Activated CD4-positive, alpha-beta T cell treated with anti-CD3 and anti-CD28 coated beads, Interleukin-2, amount 50 U/mL, for 24 hours (primary cell): ENCODE results near the gene TAS2R60.
"Not testable (repeated sequence)": the region's sequence is repeated elsewhere in the genome, so short reads cannot be mapped to it uniquely, and the experiment has no call there.

Experiments used
- DNase-seq, 2 donors: peaks; one replicate each; pipeline ENCODE4 v3.0.0-alpha.2; 2020; ENCODE audit warnings: low read depth in 1 of 2, low spot score in 1 of 2

TAS2R60 gene, protein sequence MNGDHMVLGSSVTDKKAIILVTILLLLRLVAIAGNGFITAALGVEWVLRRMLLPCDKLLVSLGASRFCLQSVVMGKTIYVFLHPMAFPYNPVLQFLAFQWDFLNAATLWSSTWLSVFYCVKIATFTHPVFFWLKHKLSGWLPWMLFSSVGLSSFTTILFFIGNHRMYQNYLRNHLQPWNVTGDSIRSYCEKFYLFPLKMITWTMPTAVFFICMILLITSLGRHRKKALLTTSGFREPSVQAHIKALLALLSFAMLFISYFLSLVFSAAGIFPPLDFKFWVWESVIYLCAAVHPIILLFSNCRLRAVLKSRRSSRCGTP

DNA sequence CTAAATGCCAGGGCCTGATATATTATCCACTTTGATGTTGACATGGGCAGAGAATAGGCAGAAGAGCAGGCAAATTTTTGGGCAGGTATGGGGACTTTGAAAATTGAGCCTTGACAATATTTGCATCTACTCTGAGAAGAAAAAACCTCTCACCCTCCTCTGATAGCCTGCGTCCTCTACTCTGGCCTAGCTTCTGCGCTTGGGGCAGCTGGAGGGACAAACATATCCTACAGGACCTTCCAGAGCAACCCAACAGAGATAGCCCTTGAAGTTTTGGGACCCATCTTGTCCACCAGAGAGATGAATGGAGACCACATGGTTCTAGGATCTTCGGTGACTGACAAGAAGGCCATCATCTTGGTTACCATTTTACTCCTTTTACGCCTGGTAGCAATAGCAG lies at the start of gene TAS2R60:
TSS of gene TAS2R60 (plus strand) at position 301 of the 400 bp plus-strand sequence. CDS start at position 301, 0 bp downstream.
- no peak for DNase-seq

DNA sequence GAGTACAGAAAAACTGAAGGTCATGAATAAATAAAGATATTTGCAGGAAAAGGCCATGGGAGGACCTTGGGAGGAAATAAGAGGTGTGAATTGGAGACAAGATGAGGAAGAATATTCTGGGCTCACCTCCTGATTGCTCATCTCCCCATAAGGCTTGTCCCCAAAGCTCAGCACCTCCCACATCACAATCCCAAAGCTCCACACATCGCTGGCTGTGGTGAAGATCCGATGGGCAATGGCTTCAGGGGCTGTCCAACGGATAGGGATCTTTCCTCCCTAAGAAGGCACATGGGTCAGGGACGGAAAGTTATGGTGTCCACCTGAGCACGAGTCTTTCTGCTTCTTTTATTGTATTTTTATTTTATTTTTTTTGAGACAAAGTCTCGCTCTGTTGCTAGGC lies 49.2 kb upstream of the TAS2R60 start:
- DNase-seq: no peak

DNA sequence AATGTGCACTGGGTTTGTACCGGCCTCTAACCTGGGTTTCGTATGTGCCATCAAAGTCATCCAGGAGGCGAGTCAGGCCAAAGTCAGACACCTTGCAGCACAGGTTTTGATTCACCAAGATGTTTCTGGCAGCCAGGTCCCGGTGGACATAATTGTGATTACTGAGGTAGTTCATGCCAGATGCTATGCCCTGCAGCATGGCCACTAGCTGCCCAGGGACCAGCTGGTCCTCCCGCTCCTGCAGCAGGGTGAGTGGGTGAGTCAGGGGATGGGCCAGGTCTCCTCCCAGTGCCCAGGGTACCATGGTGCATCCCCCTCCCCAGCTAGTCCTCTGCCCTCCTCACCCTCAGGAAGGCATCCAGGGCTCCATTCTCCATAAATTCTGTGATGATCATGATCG lies 48.5 kb upstream of the TAS2R60 start:
- DNase-seq: no peak

DNA sequence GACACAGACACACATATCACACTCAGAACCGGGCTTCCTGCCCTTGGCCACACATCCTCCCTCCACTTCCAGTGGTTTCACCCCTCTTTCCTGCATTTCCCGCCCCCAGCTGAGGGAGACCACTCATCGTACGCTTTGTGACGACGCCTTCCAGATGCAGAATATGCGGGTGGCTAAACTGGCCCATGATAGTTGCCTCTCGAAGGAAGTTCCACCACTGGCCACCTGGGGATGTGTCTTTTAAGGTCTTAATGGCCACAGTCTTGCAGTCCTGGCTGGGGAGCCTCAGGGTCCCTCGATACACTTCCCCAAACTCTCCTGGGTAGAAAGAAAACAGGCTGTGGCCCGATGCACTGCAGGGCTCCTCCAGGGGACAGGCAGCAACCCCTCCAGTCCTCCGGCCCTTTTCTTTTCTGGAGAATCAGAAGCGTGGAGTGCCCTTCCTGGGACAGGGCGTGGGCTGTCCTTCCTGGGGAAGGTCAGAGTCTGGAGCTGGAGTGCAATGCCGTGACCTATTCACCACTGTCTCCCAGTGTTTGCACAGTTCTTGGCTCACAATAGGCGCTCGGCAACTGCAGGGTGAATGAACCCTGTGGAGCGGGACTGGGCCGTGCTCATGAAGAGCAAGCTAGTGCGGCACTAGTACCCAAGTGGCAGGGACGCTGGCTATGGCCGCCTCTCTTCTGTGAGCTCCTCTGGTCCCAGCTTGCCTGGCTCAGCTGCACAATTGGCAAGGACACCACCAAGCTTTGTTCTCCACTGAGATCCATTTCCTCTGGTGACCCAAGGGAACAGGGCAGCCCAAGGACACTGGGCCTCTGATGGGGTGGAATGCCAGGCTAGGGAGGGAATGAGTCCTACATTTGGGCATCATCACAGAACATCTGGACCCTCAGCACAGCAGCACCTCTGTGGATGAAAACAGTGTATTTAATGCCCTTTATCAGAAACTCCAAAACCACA lies 47.8 kb upstream of the TAS2R60 start:
- DNase-seq: no peak

DNA sequence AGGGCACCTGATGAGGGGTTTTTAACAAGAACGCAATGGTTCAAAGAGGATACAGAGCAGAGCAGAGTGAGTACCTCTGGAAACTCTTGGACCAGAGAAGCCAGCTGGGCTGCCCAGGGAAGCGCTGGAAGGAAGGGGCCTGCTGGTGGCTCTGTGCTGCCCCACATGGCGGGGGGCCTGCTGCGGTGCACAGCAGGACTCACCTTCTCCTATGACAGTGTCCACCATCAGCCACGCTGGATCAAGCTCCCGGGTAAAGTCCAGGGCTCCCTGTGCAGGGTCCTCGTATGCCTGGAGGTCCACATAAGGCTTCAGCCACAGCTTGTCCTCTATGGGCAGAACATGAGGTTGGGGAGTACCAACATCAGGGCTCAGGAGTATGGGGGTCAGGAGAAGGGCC lies 47.1 kb upstream of the TAS2R60 start:
- DNase-seq: no peak

DNA sequence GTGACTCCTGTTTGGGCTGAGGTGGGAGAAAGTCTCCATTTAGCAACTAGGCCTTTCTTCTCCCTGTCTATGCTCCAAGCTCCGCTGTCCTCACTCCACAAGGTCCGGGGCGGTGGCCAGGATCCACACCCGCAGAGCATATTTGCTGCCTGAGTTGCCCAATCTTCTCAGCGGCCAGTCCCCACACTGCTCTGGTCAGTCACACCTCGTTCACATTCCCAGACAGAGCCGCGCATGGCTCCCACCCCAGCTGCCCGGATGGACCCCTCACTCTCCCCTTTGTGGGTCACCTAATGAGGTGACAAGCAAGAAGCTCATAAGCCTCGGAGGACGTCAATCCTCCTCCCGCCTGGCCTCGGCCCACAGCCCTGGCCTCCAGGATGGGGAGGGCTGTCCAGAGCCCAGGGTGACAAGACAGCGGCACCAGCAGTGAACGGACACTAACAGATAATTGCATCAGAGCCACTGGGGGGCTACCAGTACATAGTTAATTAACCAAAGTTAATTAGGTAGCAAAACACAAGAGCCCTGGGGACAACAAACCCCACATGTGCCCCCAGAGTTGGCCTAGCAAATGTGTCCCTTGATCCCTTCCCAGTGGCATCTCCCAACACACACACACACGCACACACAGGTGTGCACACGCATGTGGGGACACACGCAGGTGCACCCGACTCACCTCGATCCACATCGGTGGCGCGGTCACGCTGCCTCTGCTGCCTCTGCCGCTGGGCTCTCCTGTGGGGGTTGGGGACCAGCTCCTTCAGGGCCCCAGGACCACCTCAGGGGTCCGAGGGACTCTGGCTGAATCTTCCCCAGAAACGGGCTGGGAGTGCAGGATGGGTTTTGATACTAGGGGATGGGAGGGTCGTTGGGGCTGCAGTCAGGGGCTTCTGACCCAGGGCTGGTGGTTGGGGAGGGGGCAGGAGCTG lies 46.4 kb upstream of the TAS2R60 start:
- DNase-seq: no peak

DNA sequence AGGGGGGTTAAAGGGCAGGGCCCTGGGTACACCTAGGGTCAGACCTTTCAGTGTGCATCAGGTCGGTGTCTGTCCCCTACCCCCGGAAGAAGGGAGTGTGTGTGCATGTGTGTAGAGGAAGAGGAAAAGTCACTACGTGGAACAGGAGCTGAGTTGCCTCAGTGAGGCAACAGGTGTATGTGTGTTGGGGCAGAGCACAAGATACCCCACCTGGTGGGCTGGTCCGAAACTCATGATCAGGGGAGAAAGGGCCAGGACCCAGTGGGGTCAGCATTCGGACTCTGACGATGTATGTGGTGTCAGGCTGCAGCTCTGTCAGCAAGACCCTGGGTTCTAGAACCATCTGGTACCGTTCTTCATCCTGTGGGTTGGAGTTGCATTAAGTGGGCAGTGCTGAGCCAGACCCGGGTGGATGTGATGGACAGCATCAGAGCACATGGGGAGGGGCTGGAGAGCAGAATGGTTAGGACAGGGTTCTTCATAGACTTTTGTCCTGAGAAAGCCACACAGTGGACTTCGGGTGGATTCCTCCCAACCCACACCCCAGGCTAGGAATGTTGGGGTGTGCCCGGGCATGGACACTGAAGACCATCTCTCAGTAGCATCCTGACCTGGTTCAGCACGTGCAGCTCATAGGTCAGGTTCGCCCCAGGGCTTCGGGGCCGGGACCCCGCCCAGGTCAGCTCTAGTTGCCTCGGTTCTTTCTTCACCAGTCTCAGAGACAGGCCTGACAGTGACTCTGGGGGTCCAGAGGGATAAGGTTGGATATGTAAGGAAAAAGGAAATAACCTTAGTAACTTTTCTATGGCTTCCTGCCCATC lies 45.3 kb upstream of the TAS2R60 start:
- DNase-seq: no peak

DNA sequence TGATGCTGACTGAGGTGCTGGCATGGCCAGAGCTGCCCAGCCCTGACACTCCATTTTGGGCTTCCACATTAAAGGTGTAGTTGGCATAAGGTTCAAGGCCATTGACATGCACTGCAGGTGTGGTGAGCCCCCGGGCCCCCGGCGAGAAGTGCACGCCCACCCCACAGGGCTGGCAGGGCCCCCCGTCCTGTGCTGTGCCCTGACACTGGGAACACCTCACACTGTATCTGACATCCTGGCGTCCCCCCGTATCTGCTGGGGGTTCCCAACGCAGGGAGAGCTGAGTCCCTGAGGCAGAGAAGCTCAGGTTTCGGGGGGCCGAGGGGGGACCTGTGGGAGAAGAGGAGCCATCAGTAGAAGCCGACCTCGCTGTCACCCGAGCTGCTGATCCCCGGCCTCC lies 44.6 kb upstream of the TAS2R60 start:
- DNase-seq: no peak

DNA sequence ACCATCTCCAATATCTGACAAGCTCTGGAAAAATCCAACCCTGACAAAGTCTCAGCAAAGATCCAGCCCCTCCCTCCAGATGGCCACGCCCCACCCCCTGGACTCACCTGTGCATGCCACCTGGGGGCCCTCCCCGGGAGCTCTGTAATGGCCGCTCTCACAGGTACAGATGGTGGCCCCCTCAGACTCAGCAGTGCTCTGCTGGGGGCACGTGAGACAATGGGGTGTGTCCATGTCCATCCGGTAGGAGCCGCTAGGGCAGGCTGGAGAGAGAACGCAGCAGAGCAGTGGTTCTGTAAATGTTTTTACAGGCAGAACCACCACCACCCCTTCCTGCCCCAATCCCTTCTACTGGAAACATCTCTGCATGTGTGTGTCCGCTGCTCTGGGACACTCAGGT lies 44.1 kb upstream of the TAS2R60 start:
- DNase-seq: no peak

DNA sequence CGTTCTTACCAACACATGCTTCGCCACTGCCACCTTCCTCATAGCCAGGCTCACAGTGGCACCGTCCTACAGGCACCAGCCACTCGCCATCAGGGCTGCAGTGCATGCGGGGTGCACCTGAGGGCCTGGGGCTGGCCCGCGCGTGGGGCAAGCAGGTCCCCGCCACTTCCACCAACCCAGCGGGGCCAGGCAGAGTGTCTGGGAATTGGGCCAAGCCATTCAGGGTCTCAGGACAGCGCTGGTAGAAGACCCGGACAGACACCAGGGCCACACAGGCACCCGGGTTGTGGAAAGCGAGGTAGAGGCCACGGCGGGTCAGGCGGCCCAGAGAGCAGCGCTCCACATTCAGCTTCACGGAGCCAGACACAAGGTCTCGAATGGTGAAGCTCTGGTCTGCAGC lies 43.6 kb upstream of the TAS2R60 start:
- DNase-seq: no peak

DNA sequence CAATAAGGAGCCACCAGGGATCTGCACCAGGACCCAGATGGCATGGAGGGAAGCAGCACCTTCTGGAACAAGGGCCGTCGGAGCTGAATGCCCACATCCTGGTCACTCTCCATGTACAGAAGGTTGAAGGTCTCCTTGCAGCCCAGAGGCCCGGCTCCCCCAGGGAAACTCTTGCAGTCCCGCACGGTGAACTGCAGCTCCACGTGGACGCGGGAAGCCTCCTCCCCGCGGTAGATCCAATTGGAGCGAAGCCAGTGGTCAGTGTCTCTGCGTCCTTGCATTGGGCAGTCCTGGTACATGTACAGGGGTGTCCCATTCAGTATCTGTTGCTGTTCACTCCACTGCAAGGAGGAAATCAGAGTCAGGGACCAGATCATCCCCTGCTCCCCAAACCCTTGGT lies 42.0 kb upstream of the TAS2R60 start:
- no peak for DNase-seq

DNA sequence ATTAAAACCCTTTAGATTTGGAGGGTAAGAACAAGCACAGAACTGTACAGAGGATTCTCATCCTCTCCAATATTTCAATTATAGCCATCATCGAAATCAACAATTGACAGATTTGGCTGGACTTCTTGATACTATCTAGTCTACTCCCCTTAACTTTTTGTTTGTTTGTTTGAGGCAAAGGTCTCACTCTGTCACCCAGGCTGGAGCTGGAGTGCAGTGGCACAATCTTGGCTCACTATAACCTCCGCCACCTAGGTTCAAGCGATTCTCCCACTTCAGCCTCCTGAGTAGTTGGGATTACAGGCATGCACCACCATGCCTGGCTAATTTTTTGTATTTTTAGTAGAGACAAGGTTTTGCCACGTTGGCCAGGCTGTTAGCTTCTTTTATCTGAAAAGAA lies 41.0 kb upstream of the TAS2R60 start:
- DNase-seq: not testable (repeated sequence)

DNA sequence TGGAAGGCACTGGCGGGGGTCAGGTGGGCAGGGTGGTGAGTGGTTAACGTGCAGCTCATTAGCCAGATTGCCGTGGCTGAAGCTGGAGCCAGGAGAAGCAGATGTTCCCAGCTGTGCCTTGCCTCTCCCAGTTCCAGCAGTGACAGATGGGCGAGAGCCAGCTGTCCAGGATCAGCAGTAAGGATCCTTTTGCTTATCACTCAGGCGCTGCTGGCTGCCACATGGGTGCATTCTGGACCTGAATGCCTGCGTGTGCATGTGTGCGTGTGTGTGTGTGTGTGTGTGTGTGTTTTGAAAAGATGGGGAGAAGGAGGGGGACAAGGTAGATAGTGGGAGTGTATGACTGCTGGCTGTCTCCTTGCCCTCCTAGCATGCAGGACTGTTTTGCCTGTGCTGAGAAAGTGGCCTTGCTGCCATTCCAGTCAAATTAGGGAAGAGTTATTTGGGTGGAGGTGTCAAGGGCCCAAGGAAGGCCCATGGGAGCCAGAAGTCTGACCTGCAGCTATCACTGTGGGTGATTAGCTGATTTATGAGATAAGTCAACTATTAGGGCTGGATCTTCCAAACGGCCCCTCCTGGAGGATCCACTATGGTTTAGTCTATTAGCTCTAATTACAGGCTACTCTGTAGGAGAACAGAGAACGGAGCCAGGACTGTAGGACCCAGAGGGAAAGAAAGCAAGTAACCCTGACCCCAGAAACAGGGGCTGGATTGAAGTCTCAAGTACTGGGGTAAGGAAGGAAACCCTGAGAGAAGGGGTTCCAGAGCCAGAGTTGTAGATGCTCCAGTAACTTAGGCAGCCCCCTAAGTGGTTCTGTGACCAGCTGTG lies 37.9 kb upstream of the TAS2R60 start:
- DNase-seq: no peak

DNA sequence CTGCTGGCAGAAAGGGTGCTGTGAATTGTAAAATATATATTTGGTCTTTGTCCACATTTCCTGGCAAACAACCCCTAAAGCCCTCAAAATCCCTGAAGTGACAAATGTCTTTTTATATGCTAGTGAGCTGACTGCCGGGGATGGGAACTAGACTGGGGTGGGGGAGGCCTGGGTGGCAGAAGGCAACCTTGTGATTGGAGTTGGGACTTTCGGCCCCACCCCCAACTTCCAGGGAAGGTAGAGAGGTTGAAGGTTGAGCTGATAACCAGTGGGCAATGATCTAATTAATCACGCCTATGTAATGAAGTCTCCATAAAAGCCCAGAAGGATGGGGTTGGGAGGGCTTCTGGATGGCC lies 37.3 kb upstream of the TAS2R60 start:
- DNase-seq: no peak

DNA sequence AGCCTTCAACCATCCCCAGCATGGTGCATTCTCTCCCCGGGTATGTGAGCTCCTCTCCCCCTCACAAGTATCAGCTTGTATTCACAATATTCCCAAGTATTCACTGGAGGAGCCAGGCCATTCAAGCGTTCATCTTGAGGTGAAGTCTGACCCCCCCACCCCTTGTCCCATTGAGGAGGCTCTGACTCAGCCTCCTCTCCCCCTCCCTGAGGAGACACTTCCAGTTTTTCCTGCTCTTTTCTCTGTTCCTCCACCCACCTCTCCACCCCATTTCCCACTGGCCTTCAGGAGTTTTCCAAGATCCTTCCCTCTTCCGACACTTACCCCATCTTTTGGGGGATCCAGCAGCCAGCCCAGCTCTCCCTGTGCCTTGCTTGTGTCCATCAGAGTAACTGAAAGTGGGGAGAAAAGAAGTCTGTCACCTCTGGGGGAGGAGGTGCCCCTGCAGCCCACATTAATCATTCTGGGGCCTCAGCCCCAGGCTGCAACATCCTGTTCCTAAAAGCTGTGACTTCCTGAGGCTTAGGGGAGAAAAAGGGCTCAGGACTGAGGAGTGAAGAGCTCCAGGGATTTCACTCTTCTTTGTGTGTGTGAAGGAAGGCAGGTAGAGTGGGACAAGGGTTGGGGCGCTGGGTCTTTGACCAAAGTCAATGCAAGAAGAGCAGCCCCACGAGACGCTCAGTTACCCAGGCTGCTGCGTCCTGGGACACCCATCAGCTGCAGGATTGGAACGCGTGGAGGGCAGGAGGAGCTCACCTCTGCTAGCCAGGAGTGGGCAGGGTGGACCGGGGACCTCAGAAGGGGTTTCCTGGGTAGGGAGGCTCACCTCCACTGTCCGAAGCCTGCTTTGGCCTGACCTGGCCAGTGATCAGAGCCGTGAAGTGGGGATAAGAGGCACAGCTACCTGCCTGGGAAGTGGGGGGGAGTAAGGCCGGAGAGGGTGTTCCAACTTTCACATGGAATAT lies 35.7 kb upstream of the TAS2R60 start:
- DNase-seq: no peak

DNA sequence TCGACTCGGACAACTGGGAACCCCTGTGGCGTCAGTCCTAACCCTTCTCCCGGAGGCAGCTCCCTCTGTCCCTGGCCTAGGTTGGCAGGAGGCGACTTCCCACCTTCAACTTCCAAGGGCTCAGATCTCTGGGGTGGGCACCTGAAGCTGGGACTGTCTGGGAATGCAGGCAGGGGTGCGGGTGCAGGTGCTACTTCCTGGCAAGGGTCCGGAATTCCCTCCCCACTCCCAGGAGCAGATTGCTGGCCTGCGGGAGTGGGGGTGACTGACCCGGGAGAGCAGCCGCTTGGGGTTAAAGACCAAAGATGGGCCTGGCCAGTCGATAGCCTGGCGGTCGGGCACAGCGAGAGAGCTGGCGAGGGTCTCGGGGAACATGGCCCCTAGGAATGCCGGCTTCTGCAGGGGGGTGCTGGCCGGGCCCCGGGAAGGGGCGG lies 35.0 kb upstream of the TAS2R60 start:
- no peak for DNase-seq

DNA sequence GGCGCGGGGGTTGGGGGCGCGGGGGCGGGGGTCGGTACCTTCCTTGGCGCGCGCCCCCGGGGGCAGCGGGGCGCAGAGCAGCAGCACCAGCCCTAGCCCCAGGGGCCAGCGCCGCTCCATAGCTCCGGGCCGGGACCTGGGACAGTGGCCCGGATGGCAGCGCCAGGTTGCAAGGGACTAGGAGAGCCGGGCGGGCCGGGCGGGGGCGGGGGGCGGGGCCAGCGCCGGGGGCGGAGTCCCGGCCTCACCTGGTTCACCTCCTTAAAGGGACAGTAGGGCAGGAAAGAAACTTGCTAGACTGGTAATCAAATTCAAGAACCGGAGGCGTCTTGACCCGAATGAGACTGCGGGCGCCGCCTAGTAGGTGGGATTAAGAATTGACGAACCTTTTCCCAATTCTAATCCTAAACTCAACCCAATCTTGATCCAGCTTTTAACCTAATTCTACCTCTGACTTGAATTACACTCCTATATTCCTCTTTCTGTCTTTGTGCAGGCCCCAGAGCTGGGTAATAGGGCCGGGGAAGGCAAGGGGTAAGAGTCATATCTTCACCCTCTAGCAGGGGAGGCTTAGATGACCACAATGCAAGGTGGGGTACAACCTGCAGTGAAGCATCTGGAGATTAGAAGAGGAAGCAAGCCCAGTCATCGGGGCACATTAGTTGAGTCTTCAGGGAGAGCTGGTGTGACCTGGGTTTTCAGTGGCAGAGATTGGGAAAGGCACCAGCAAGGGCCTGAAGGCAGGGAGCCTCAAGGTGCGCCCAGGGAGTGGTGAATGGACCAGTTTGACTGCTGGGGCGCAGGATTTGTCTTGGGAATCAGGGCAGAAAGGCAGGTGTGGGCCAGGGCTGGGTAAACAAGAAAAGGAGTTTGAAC lies 34.3 kb upstream of the TAS2R60 start, which contains the start of gene EPHA1:
TSS of gene EPHA1 (minus strand) at position 171 of the 876 bp plus-strand sequence. CDS start at position 120, 51 bp downstream.
- DNase-seq: peak in 1 of 2 donors; percentile 21
